GM18951 (cell line): ENCODE measurements around the gene EP300.
"Not testable (repeated sequence)": the region's sequence is repeated elsewhere in the genome, so short reads cannot be mapped to it uniquely, and the experiment has no call there.

ENCODE experiments used
- POLR2A ChIP-seq: IDR thresholded peaks from 4 replicates; pipeline ENCODE4 v1.6.1; 2011; ENCODE audit warnings: mild to moderate bottlenecking; ENCODE audit not compliant: insufficient read length, insufficient read depth; ENCODE audit errors: extremely low read depth
- in situ Hi-C: fragments of 300-500 bp; cut with MboI; formaldehyde crosslinking; loops from one replicate; pipeline ENCODE4 v1.12.0; 2022; ENCODE audit warnings: low sequenced_read_pairs, mixed read lengths, inconsistent platforms; ENCODE audit not compliant: unreplicated experiment

Gene EP300

DNA sequence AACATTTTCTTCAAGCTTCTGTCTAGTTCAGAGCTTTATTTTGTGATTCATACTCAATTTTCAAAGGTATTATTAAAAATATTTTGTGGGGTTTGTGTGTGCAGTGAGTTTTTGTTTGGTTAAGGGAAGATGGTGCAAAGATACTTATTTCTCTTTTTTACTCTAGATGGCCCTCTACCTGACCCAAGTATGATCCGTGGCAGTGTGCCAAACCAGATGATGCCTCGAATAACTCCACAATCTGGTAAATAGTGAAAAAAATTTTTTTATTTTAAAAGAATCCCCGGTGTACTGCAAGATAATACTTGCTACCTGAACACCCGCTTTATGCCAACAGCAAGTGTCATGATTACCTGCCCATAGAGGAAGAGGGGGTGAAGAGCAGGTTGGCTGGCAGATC is 54.2 kb downstream of the EP300 start:
- TF ChIP-seq POLR2A = no peak
- in situ Hi-C loops = no loop called here

DNA sequence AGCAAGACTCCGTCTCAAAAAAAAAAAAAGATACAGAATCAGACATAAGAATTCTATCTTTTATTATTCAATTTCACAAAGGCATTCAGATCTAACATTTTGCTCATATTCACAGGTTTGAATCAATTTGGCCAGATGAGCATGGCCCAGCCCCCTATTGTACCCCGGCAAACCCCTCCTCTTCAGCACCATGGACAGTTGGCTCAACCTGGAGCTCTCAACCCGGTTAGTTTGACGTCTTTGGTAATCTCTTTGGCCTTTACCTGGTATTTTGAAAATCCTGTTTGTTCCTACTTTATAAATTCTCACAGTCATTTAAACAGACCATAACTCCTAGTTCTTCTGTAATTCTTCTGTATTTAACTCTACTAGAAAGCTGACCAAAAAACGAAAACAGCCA is 55.3 kb downstream of the EP300 start:
- no peak for TF ChIP-seq POLR2A
- in situ Hi-C loops = no loop called here

DNA sequence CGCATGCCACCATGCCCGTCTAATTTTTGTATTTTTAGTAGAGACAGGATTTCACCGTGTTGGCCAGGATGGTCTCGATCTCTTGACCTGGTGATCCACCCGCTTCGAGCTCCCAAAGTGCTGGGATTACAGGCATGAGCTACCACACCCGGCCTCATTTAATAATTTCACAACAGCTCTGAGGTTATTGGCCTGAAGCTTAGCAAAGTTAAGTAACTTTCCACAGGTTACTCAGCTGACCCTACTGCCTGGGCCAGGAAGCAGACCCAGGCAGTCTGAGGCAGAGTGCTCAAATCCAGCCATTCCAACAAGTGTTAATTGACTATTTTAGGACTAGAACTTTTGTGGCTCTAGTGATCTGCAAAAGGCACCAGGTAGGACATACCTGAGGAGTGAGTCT is 60.5 kb downstream of the EP300 start:
- in situ Hi-C loops = no loop called here
- TF ChIP-seq POLR2A = no peak

DNA sequence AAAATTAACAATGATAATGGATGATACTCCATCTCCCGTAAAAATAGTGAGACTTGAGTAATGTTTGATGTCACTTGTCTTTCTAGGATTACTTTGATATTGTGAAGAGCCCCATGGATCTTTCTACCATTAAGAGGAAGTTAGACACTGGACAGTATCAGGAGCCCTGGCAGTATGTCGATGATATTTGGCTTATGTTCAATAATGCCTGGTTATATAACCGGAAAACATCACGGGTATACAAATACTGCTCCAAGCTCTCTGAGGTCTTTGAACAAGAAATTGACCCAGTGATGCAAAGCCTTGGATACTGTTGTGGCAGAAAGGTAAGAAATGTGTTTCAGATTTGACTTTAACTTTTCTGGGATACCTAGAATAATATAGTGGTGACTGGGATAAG is 64.7 kb downstream of the EP300 start:
- no peak for TF ChIP-seq POLR2A
- in situ Hi-C loops = no loop called here

- in situ Hi-C loops = no loop called here
- no peak for TF ChIP-seq POLR2A
Observed at GRCh38 chr22:41169157-41169556, 76.8 kb downstream of the EP300 start.

DNA sequence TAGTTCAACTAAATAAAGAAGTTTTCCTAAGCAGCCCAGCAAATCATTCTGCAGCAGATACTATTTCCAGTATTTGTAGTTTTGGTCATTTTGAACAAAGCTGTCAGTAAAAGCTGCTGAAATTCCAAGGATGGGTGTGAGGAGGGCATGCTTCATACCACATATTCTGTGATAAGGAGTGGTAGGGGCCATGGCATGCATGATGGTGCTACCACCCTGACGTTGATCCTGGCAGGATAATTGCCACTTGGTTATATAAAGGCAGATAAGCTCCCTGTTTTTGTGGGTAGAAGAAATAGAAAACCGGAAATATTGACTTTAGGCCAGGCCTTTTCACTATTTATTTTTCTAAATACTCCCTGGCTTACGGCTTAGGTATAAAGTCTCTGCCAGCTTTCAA is 79.6 kb downstream of the EP300 start:
- TF ChIP-seq POLR2A = no peak
- in situ Hi-C loops = no loop called here

DNA sequence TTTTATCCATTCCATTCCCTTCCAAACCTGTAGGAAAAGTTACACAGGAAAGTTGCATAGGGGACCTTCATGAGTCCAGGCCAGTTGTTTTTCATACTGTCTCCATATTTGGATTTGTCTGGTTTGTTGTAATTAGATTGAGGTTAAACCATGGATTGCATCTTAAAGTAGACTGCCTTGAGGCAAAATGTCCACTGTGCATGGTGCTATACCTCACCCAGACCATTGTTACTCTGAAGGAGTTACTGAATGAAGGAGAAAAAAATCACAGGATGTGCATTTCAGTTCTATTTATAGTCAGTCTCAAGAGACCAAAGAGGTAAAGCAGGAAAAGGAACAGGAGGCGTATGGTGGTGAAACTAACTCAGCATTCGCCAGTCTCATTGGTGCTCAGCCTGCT is 83.2 kb downstream of the EP300 start:
- in situ Hi-C loops = no loop called here
- TF ChIP-seq POLR2A = no peak

DNA sequence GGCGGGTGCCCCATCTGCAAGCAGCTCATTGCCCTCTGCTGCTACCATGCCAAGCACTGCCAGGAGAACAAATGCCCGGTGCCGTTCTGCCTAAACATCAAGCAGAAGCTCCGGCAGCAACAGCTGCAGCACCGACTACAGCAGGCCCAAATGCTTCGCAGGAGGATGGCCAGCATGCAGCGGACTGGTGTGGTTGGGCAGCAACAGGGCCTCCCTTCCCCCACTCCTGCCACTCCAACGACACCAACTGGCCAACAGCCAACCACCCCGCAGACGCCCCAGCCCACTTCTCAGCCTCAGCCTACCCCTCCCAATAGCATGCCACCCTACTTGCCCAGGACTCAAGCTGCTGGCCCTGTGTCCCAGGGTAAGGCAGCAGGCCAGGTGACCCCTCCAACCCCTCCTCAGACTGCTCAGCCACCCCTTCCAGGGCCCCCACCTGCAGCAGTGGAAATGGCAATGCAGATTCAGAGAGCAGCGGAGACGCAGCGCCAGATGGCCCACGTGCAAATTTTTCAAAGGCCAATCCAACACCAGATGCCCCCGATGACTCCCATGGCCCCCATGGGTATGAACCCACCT is 84.7 kb downstream of the EP300 start:
- in situ Hi-C loops = no loop called here
- TF ChIP-seq POLR2A = no peak

DNA sequence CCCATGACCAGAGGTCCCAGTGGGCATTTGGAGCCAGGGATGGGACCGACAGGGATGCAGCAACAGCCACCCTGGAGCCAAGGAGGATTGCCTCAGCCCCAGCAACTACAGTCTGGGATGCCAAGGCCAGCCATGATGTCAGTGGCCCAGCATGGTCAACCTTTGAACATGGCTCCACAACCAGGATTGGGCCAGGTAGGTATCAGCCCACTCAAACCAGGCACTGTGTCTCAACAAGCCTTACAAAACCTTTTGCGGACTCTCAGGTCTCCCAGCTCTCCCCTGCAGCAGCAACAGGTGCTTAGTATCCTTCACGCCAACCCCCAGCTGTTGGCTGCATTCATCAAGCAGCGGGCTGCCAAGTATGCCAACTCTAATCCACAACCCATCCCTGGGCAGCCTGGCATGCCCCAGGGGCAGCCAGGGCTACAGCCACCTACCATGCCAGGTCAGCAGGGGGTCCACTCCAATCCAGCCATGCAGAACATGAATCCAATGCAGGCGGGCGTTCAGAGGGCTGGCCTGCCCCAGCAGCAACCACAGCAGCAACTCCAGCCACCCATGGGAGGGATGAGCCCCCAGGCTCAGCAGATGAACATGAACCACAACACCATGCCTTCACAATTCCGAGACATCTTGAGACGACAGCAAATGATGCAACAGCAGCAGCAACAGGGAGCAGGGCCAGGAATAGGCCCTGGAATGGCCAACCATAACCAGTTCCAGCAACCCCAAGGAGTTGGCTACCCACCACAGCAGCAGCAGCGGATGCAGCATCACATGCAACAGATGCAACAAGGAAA is 85.4 kb downstream of the EP300 start:
- in situ Hi-C loops = no loop called here

GRCh38 chr22:41178425-41178975 is 86.1 kb downstream of the EP300 start:
- in situ Hi-C loops = no loop called here
- TF ChIP-seq POLR2A = no peak

More for the DNA sequence above, 85.4 kb downstream of the EP300 start:
- no peak for TF ChIP-seq POLR2A

DNA sequence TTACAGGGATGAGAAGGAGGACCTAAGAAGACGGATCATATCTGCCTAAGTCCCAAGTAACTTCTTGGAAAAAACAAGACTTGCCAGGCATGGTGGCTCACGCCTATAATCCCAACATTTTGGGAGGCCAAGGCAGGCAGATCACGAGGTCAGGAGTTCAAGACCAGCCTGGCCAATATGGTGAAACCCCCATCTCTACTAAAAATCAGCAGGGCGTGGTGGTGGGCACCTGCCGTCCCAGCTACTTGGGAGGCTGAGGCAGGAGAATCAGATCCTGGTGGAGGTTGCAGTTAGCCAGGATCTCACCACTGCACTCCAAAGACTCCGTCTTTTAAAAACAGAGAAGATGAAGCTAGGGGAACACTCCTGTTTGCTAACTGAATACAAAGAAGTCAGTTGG is 88.0 kb downstream of the EP300 start:
- in situ Hi-C loops = not testable (repeated sequence)

DNA sequence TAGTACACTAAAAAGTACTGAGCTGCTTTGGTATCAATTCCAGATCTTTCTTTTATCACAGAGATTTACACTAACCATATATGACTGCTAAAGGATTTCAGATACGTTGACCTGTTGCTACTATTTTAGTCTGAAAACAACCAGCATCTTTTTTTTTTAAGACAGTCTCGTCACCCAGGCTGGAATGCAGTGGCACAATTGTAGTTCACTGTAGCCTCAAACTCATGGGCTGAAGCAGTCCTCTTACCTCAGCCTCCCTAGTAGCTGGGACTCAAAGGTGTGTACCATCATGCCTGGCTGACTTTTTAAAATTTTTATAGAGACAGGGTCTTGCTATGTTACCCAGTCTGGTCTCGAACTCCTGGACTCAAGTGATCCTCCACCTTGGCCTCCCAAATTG is 88.5 kb downstream of the EP300 start:
- in situ Hi-C loops = no loop called here

DNA sequence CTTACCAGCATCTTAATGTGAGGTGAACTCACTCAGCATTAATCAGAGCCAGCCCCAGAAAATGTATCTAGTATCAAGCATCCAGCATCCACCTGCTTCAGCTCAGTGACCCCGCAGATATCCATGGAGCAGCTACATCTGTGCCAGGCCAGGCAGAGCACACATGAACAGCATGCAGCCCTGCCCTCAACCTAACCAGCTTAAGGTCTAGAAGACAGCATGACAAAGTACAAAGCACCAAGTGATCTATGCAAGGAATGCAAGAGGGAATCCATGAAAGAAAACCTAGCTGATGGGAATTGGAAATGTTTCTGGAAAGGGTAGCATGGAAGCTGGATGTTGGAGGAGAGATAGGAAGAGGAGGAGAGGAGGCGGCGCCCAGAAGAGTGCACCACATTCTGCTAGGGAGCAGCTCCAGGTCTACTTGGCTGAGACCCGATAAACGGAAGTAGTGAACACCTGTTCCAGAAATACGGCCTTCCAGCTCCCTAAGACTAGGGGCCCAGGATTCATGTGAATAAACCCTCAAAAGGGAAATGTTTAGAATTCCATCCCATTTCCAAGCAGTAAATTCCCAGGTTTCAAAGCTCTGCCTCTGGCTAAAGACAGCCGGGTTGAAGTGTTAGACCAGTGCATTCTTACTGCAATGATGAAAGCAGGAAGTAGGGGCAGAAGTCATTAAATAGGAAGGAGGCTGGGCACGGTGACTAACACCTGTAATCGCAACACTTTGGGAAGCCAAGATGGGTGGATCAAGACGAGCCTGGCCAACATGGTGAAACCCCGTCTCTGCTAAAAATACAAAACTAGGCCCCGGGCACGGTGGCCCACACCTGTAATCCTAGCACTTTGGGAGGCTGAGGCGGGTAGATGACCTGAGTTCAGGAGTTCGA is 89.2 kb downstream of the EP300 start:
- no peak for TF ChIP-seq POLR2A
- in situ Hi-C loops = no loop called here

More for the DNA sequence above, 88.5 kb downstream of the EP300 start:
- TF ChIP-seq POLR2A = no peak

- in situ Hi-C loops = no loop called here
- TF ChIP-seq POLR2A = no peak
Observed at GRCh38 chr22:41184679-41185078, 92.3 kb downstream of the EP300 start.

- no peak for TF ChIP-seq POLR2A
- in situ Hi-C loops = no loop called here
Observed at GRCh38 chr22:41191467-41191866, 99.1 kb downstream of the EP300 start.
